ENCODE data around the gene ADIPOQ. TPM values are rescaled to one million over a fixed set of nuclear protein-coding genes. Genes with fewer than 3 reads are reported as not detected.

The ADIPOQ gene
- total and polyA plus RNA-seq, 2 of the 4 experiments (the other 2 are of a cell fraction) = not detected

- 40% methylated on average over 2 of the region's 18 CpGs; no CpG with 5 or more reads in 1 of the 2 experiments for WGBS, 2 experiments (ENCODE audit: extremely low coverage in 2 of 2, insufficient read length in 1 of 2)
Observed at GRCh38 chr3:186824430-186825139, 17.9 kb upstream of the ADIPOQ start.

More at GRCh38 chr3:186824430-186825139, 17.9 kb upstream of the ADIPOQ start:
- no peaks in the 10 kb centered on the region; the same call in 1 of the 2 replicates for H3K9me1 ChIP-seq (ENCODE audit: insufficient read depth, low read length)
- no peaks in the 10 kb centered on the region for H3K9me3 ChIP-seq (ENCODE audit: control insufficient read depth, insufficient read depth, low read length)
- H2AK9ac ChIP-seq (replicated peaks; ENCODE audit: low read depth, low read length, poor library complexity) = peak overlapping the region; percentile 52
- H4K8ac ChIP-seq (ENCODE audit: low read depth in 2 of 2, low read length in 2 of 2) = peak overlapping the region in 1 of 2 experiments; percentile 60; a peak in 1 of 4 replicates
- no peak overlapping the region for H3K27ac ChIP-seq (ENCODE audit: insufficient read depth, low read length)
- ATAC-seq (ENCODE audit: low read depth) (no peak), DNase-seq (no peak)
- intact Hi-C loops (cut with micrococcal nuclease) = loop anchor here (10.0 kb wide), 1 partner anchor 560 kb away; no protein-coding TSS in a partner anchor
- H3K4me2 ChIP-seq (ENCODE audit: low read depth, low read length) = no peak overlapping the region; the same call in 1 of the 2 replicates
- H3K56ac ChIP-seq (ENCODE audit: extremely low read depth, insufficient read depth, low read length) = 0 out of 2 replicates have a peak overlapping the region, but pooled peaks have one; percentile 12
- H2BK20ac ChIP-seq (ENCODE audit: low read depth, low read length) = no peak overlapping the region
- H3K36me3 ChIP-seq (ENCODE audit: control insufficient read depth, insufficient read depth, low read length) = no peaks in the 10 kb centered on the region
- H2BK5ac ChIP-seq (ENCODE audit: low read depth, low read length, poor library complexity, severe bottlenecking) = peak overlapping the region; percentile 8
- H3K4me1 ChIP-seq (ENCODE audit: control insufficient read depth, insufficient read depth, low read length) = peaks cover 15% of the 10 kb centered on the region
- H3K9ac ChIP-seq (ENCODE audit: low read depth, low read length) = no peak overlapping the region
- TF ChIP-seq BHLHE40 (IDR thresholded peaks at IDR 0.05; ENCODE audit: low read depth, low read length) = no peak
- TF ChIP-seq MXI1 (IDR thresholded peaks at IDR 0.05; ENCODE audit: borderline replicate concordance, low read depth, low read length) = no peak
- TF ChIP-seq CTCF (conservative IDR thresholded peaks at IDR 0.05; ENCODE audit: low read depth, low read length) = no peak
- no peak for TF ChIP-seq MAZ (IDR thresholded peaks at IDR 0.05; ENCODE audit: borderline replicate concordance, low read depth, low read length)
- TF ChIP-seq SMC3 (IDR thresholded peaks at IDR 0.05; ENCODE audit: low read depth, low read length) = no peak
- TF ChIP-seq ELK1 (IDR thresholded peaks at IDR 0.05; ENCODE audit: borderline replicate concordance, low read depth, low read length) = no peak
- H3K4ac ChIP-seq (ENCODE audit: low read depth, low read length) = peak overlapping the region; percentile 70
- in situ Hi-C loops (cut with MboI; ENCODE audit: low sequenced_read_pairs) = loop anchor here (5.0 to 25.0 kb wide), 2 partner anchors 207 to 837 kb away; no protein-coding TSS in a partner anchor
- POLR2A ChIA-PET (ENCODE audit: unreplicated experiment) = no interaction called here
- peaks cover 9% of the 10 kb centered on the region for H3K27me3 ChIP-seq (ENCODE audit: control insufficient read depth, insufficient read depth, low read length)
- dilution Hi-C loops (cut with HindIII; ENCODE audit: low sequenced_read_pairs, unreplicated experiment) = no loop called here
- peak overlapping the region; percentile 91 for H2AFZ ChIP-seq (replicated peaks; ENCODE audit: low read length, poor library complexity)
- H4K5ac ChIP-seq (ENCODE audit: low read depth, low read length) = no peak overlapping the region
- H2AK5ac ChIP-seq (ENCODE audit: low read depth, low read length) = peak overlapping the region; percentile 33; the same call in 1 of the 2 replicates
- CTCF ChIA-PET = interaction anchor here (0.6 to 0.8 kb wide), 2 partner anchors 208 to 284 kb away, joined by 3 to 11 read pairs; no protein-coding TSS in a partner anchor
- no peak overlapping the region for H3K18ac ChIP-seq (ENCODE audit: low read depth, low read length)
- peak overlapping the region; percentile 12; the same call in 1 of the 2 replicates for H3K23ac ChIP-seq (ENCODE audit: low read depth, low read length)
- no peak overlapping the region for H3K4me3 ChIP-seq (ENCODE audit: insufficient read depth, low read depth, low read length)
- peaks cover 0 to 11% of the 10 kb centered on the region in 2 experiments; a peak in 2 of 4 replicates for H3K79me1 ChIP-seq (ENCODE audit: low read depth in 1 of 2, low read length in 2 of 2)
- H4K91ac ChIP-seq (ENCODE audit: insufficient read depth, low read depth, low read length) = 0 out of 2 replicates have a peak overlapping the region, but pooled peaks have one; percentile 4
- H3K14ac ChIP-seq (replicated peaks; ENCODE audit: low read depth, low read length) = peak overlapping the region; percentile 19; the same call in 1 of the 2 replicates
- H4K20me1 ChIP-seq (ENCODE audit: insufficient read depth, low read length) = no peaks in the 10 kb centered on the region
- H2BK120ac ChIP-seq (ENCODE audit: low read depth, low read length) = peak overlapping the region; percentile 50
- no TSS peak for BruUV-seq (replicated peaks)
- H2BK15ac ChIP-seq (ENCODE audit: low read depth, low read length) = no peak overlapping the region; the same call in 2 of the 3 replicates
